IMR-90 (cell line): ENCODE results near the gene F11.

ENCODE experiments used
- BHLHE40 ChIP-seq: fragments of 150-350 bp; IDR thresholded peaks from 2 replicates; pipeline ENCODE4 v1.6.1; 2016; ENCODE audit warnings: mild to moderate bottlenecking, low read depth, low read length
- CEBPB ChIP-seq: IDR thresholded peaks from 2 replicates; pipeline ENCODE4 v1.6.1; 2012; ENCODE audit warnings: low read depth, low read length, improper control_type of control experiment
- CTCF ChIP-seq: conservative IDR thresholded peaks from 2 replicates; pipeline ENCODE4 v1.5.1; 2012; ENCODE audit warnings: mild to moderate bottlenecking, low read depth, low read length, improper control_type of control experiment
- FOS ChIP-seq: fragments of 150-350 bp; IDR thresholded peaks from 2 replicates; pipeline ENCODE4 v1.6.1; 2016; ENCODE audit warnings: low read depth, low read length
- MAFK ChIP-seq: IDR thresholded peaks from 2 replicates; pipeline ENCODE4 v1.6.1; 2012; ENCODE audit warnings: low read depth, low read length, improper control_type of control experiment
- MXI1 ChIP-seq: IDR thresholded peaks from 2 replicates; pipeline ENCODE4 v1.6.1; 2012; ENCODE audit warnings: low read depth, mild to moderate bottlenecking, low read length, moderate library complexity, borderline replicate concordance
- POLR2A ChIP-seq: IDR thresholded peaks from 2 replicates; pipeline ENCODE4 v1.6.1; 2012; ENCODE audit warnings: mild to moderate bottlenecking, low read depth, low read length
- RAD21 ChIP-seq: IDR thresholded peaks from 2 replicates; pipeline ENCODE4 v1.6.1; 2012; ENCODE audit warnings: low read length, improper control_type of control experiment
- RCOR1 ChIP-seq: IDR thresholded peaks from 2 replicates; pipeline ENCODE4 v1.6.1; 2012; ENCODE audit warnings: mild to moderate bottlenecking, low read length, improper control_type of control experiment; ENCODE audit not compliant: insufficient replicate concordance
- SMC3 ChIP-seq: fragments of 150-350 bp; IDR thresholded peaks from 2 replicates; pipeline ENCODE4 v1.6.1; 2016; ENCODE audit warnings: low read depth, mild to moderate bottlenecking, antibody characterized with exemption, low read length, moderate library complexity

- TF ChIP-seq CTCF = no peak
- no peak for TF ChIP-seq POLR2A
- TF ChIP-seq MAFK = no peak
- no peak for TF ChIP-seq MXI1
- TF ChIP-seq RCOR1 = no peak
- TF ChIP-seq RAD21 = no peak
- no peak for TF ChIP-seq SMC3
- no peak for TF ChIP-seq FOS
- no peak for TF ChIP-seq CEBPB
- TF ChIP-seq BHLHE40 = no peak
These were observed 17.3 kb downstream of the F11 start for GRCh38 chr4:186283311-186283710.
